GM13977 (cell line): ENCODE measurements around the gene RGMA.

Source experiments
- DNase-seq: peaks from one replicate; pipeline ENCODE4 v3.0.0; 2012; ENCODE audit warnings: low spot score
- CTCF ChIP-seq: IDR thresholded peaks from 2 replicates; pipeline ENCODE4 v1.5.1; 2012; ENCODE audit warnings: mild to moderate bottlenecking, control low read depth; ENCODE audit not compliant: insufficient read depth; ENCODE audit errors: extremely low read depth, missing control alignments
- in situ Hi-C: fragments of 300-500 bp; cut with MboI; formaldehyde crosslinking; loops from one replicate; pipeline ENCODE4 v1.12.0; 2022; ENCODE audit warnings: low sequenced_read_pairs, low pct_unique_long_range_greater_than_20kb, mixed read lengths, inconsistent platforms; ENCODE audit not compliant: unreplicated experiment

RGMA gene

GRCh38 chr15:93031103-93031464 is 57.9 kb downstream of the RGMA start:
- in situ Hi-C loops: no loop called here
- DNase-seq: no peak
- no peak for TF ChIP-seq CTCF

GRCh38 chr15:93030430-93031102 is 58.4 kb downstream of the RGMA start:
- in situ Hi-C loops: no loop called here
- DNase-seq: peak; percentile 90
- peak; percentile 82 for TF ChIP-seq CTCF

- DNase-seq: peak; percentile 33
- TF ChIP-seq CTCF: no peak
- in situ Hi-C loops: loop anchor here (10.0 kb wide), 1 partner anchor 1095 kb away; no protein-coding TSS in a partner anchor
These were observed 59.1 kb downstream of the RGMA start for GRCh38 chr15:93029836-93030429.

GRCh38 chr15:93029214-93029835 is 59.7 kb downstream of the RGMA start:
- TF ChIP-seq CTCF: no peak
- DNase-seq: peak; percentile 16
- in situ Hi-C loops: loop anchor here (10.0 kb wide), 1 partner anchor 1095 kb away; no protein-coding TSS in a partner anchor

- DNase-seq: peak; percentile 17
- TF ChIP-seq CTCF: no peak
- in situ Hi-C loops: loop anchor here (10.0 kb wide), 1 partner anchor 1096 kb away; no protein-coding TSS in a partner anchor
These were observed 60.3 kb downstream of the RGMA start for GRCh38 chr15:93028632-93029213.

- DNase-seq: no peak
- TF ChIP-seq CTCF: no peak
- in situ Hi-C loops: loop anchor here (10.0 kb wide), 1 partner anchor 1097 kb away; no protein-coding TSS in a partner anchor
These were observed 60.8 kb downstream of the RGMA start for GRCh38 chr15:93028111-93028631.
